Right lobe of liver (tissue), 6 donors: ENCODE measurements around the gene STK32B. TPM values are rescaled to one million over a fixed set of nuclear protein-coding genes. Genes with fewer than 3 reads are reported as not detected.

Experiments
- ATAC-seq, 4 donors: fragments of 200-7000 bp; cut with Tn5 transposase; one replicate each; pipeline ENCODE4 v1.9.1; 2020; ENCODE audit warnings: mild to moderate bottlenecking in 4 of 4, moderate library complexity in 4 of 4
- DNase-seq, 3 donors: peaks; one replicate each; pipeline ENCODE4 v3.0.0-alpha.2; 2020
- H3K27ac ChIP-seq, 3 donors: fragments of 200-600 bp; one replicate each; pipeline ENCODE4 v1.8.0; 2022
- H3K27me3 ChIP-seq, 2 donors: fragments of 200-600 bp; one replicate each; pipeline ENCODE4 v1.8.0; 2022
- H3K36me3 ChIP-seq, 4 donors: fragments of 200-600 bp; sonication (generic) in 1 of 4; one replicate each; pipeline versions ENCODE4 v1.5.1 to v1.8.0; 2017 to 2022; ENCODE audit warnings: control low read depth in 1 of 4
- H3K4me1 ChIP-seq, 4 donors: fragments of 200-600 bp; sonication (generic) in 1 of 4; one replicate each; pipeline versions ENCODE4 v1.5.1 to v1.8.0; 2017 to 2022; ENCODE audit warnings: control low read depth in 1 of 4
- H3K4me3 ChIP-seq, 3 donors: fragments of 200-600 bp; one replicate each; pipeline ENCODE4 v1.8.0; 2022
- H3K9me3 ChIP-seq, 4 donors: fragments of 200-600 bp; sonication (generic) in 1 of 4; one replicate each; pipeline versions ENCODE4 v1.5.1 to v1.8.0; 2017 to 2022; ENCODE audit warnings: control low read depth in 1 of 4
- POLR2A ChIP-seq: fragments of 450-650 bp; IDR thresholded peaks from one replicate; pipeline ENCODE4 v1.6.1; 2017; ENCODE audit warnings: antibody characterized with exemption, mild to moderate bottlenecking
- WGBS: methylation state at CpG from one replicate; pipeline ENCODE4 v1.1.6; 2018; ENCODE audit warnings: low coverage, low lambda C conversion rate; ENCODE audit not compliant: insufficient coverage; ENCODE audit errors: missing lambda C conversion rate; 5-methylcytosine and 5-hydroxymethylcytosine counted together
- intact Hi-C, 2 donors: fragments of 100-400 bp; cut with DNase I; formaldehyde crosslinking; loops; one replicate each; pipeline versions ENCODE4 v1.11.2 to v1.14.1; 2022
- total RNA-seq, 6 experiments: library from RNA; depleted of rRNA in 2 of 6; stranded (reverse); fragments of >200 nt in 2 of 6; fragmentation: NEBNext Ultra II Directional in 3 of 6; extraction: Animal tissue kit (Norgen Biotek cat#: 25700) in 3 of 6; gene quantifications; one replicate each; pipeline versions ENCODE4 v1.1.0 to v1.2.4, GENCODE V29; 2016 to 2023
- TF ChIP-seq, protein P1 (sequence below), 4 donors: fragments of 200-600 bp in 3 of 4; fragments of 450-650 bp in 1 of 4; IDR thresholded peaks; one replicate each; pipeline versions ENCODE4 v1.5.1 to v1.8.0; 2016 to 2022; ENCODE audit warnings: antibody characterized with exemption in 4 of 4, mild to moderate bottlenecking in 2 of 4
- donor health status: DM: no; HTN: yes; CAD: no.
- donor health status: DM: no; HTN: no; CAD: no.
- donor health status: DM: no; HTN: no; CAD: no.
- donor health status: DM: no; HTN: yes; CAD: no.
- donor health status: DM: no; HTN: yes; CAD: no.

STK32B gene
- total RNA-seq, 6 experiments from 2014 or later = 0.05 to 0.07 TPM; not detected in 4

DNA sequence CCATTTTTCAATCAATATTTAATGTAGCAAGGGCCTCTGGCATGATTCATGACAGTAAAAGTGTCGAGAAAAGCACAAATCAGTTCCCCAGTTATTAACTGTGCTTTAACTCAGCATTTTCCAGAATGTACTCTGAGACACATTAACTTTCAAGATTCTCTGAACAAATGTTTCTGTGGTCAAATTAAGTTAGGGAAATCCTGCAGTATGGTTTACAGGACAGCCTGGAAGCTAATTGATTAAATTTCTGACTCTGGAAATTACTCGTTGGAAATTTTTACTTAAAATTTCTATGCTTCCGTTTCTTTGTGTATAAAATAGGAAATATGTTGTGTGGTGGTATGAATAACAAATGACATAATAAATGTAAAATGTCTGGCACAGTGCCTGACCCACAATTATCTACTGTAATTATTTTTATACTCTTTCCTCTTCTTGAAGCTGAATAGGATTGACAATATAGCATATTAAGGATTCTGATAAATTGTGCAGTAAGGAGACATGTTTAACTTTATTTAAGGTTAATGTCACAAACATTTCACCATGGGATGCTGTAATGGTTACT is 33.7 kb downstream of the STK32B start:
- DNase-seq = no peak
- Histone ChIP-seq H3K36me3 (no peaks in the 10 kb centered on the region), H3K4me3 (no peak overlapping the region), H3K4me1 (no peaks in the 10 kb centered on the region), H3K27me3 (no peaks in the 10 kb centered on the region), H3K9me3 (peaks cover 0 to 4% (median 0%) of the 10 kb centered on the region in 4 donors), H3K27ac (no peak overlapping the region)
- ATAC-seq = no peak
- WGBS = 45% methylated on average over 3 of the region's 3 CpGs
- no peak for TF ChIP-seq POLR2A
- TF ChIP-seq, protein P1, sequence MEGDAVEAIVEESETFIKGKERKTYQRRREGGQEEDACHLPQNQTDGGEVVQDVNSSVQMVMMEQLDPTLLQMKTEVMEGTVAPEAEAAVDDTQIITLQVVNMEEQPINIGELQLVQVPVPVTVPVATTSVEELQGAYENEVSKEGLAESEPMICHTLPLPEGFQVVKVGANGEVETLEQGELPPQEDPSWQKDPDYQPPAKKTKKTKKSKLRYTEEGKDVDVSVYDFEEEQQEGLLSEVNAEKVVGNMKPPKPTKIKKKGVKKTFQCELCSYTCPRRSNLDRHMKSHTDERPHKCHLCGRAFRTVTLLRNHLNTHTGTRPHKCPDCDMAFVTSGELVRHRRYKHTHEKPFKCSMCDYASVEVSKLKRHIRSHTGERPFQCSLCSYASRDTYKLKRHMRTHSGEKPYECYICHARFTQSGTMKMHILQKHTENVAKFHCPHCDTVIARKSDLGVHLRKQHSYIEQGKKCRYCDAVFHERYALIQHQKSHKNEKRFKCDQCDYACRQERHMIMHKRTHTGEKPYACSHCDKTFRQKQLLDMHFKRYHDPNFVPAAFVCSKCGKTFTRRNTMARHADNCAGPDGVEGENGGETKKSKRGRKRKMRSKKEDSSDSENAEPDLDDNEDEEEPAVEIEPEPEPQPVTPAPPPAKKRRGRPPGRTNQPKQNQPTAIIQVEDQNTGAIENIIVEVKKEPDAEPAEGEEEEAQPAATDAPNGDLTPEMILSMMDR (IDR thresholded peaks at IDR 0.05) = no peak
- intact Hi-C loops = no loop called here

DNA sequence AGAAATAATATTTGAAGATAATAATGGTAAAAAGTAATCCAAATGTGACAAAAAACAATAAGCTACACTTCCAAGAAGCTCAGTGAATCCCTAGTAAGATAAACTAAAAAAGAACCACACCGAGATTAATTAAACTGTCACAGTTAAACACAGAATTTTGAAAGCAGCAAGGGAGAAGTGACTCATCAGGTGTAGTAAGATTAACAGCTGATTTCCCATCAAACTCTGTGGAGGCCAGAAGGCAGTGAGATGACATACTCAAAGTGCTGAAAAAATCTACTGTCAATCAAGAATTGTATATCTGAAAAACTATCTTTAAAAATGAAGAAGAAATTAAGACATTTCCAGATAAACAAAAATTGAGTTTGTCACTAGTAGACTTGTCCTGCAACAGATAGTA is 35.3 kb downstream of the STK32B start:
- Histone ChIP-seq H3K9me3 (peaks cover 0 to 4% (median 0%) of the 10 kb centered on the region in 4 donors), H3K27me3 (no peaks in the 10 kb centered on the region), H3K4me1 (no peaks in the 10 kb centered on the region), H3K36me3 (no peaks in the 10 kb centered on the region), H3K4me3 (no peak overlapping the region), H3K27ac (no peak overlapping the region)
- TF ChIP-seq, protein P1 (IDR thresholded peaks at IDR 0.05) = no peak
- no peak for TF ChIP-seq POLR2A
- WGBS = 56% methylated on average over 1 of the region's 1 CpG
- DNase-seq (no peak), ATAC-seq (no peak)
- intact Hi-C loops = no loop called here

GRCh38 chr4:5096261-5096660 is 45.0 kb downstream of the STK32B start:
- WGBS = 13% methylated on average over 7 of the region's 8 CpGs
- H3K36me3 ChIP-seq = no peaks in the 10 kb centered on the region
- no peaks in the 10 kb centered on the region for H3K9me3 ChIP-seq
- DNase-seq (no peak), ATAC-seq (no peak)
- H3K4me1 ChIP-seq = no peaks in the 10 kb centered on the region
- no peaks in the 10 kb centered on the region for H3K27me3 ChIP-seq
- H3K4me3 ChIP-seq = no peak overlapping the region
- TF ChIP-seq, protein P1 (IDR thresholded peaks at IDR 0.05) = no peak
- TF ChIP-seq POLR2A = no peak
- intact Hi-C loops = no loop called here
- H3K27ac ChIP-seq = no peak overlapping the region

GRCh38 chr4:5098176-5098575 is 46.9 kb downstream of the STK32B start:
- Histone ChIP-seq H3K36me3 (no peaks in the 10 kb centered on the region), H3K27ac (no peak overlapping the region), H3K9me3 (no peaks in the 10 kb centered on the region), H3K4me3 (no peak overlapping the region), H3K27me3 (no peaks in the 10 kb centered on the region), H3K4me1 (no peaks in the 10 kb centered on the region)
- WGBS = 29% methylated on average over 1 of the region's 1 CpG
- no peak for DNase-seq
- TF ChIP-seq, protein P1 (IDR thresholded peaks at IDR 0.05) = no peak
- no peak for TF ChIP-seq POLR2A
- intact Hi-C loops = no loop called here
- ATAC-seq = no peak

- intact Hi-C loops = no loop called here
- no peak for ATAC-seq
- TF ChIP-seq, protein P1 (IDR thresholded peaks at IDR 0.05) = no peak
- no peak for TF ChIP-seq POLR2A
- Histone ChIP-seq H3K36me3 (no peaks in the 10 kb centered on the region), H3K9me3 (no peaks in the 10 kb centered on the region), H3K27me3 (no peaks in the 10 kb centered on the region), H3K4me3 (no peak overlapping the region), H3K4me1 (no peaks in the 10 kb centered on the region), H3K27ac (no peak overlapping the region)
- no peak for DNase-seq
These were observed 49.1 kb downstream of the STK32B start for GRCh38 chr4:5100336-5100735.
